Hematopoietic multipotent progenitor cell treated with erythropoietin and hydrocortisone succinate and interleukin-3 and kit ligand, for 8 days (in vitro differentiated cells): ENCODE measurements around the gene MTCH1.
A peak's percentile ranks its signal among the peaks of the same experiment; 100 is the strongest.
"Not testable (repeated sequence)": the region's sequence is repeated elsewhere in the genome, so short reads cannot be mapped to it uniquely, and the experiment has no call there.

Experiments
- DNase-seq: peaks from one replicate; pipeline ENCODE4 v3.0.0-alpha.2; 2015

Gene MTCH1

GRCh38 chr6:36969240-36969691 is 16.7 kb downstream of the MTCH1 start:
- no peak for DNase-seq

- DNase-seq: peak; percentile 70
Observed at GRCh38 chr6:36968266-36968977, 17.6 kb downstream of the MTCH1 start.

- no peak for DNase-seq
Observed at GRCh38 chr6:36967757-36968156, 18.2 kb downstream of the MTCH1 start.

- DNase-seq: no peak
Observed at GRCh38 chr6:36967301-36967700, 18.7 kb downstream of the MTCH1 start.

GRCh38 chr6:36964908-36965307 is 21.1 kb downstream of the MTCH1 start:
- no peak for DNase-seq

- DNase-seq: no peak
Observed at GRCh38 chr6:36964349-36964748, 21.6 kb downstream of the MTCH1 start.

- DNase-seq: peak; percentile 65
Observed at GRCh38 chr6:36963451-36964290, 22.3 kb downstream of the MTCH1 start.

GRCh38 chr6:36962874-36963273 is 23.1 kb downstream of the MTCH1 start:
- DNase-seq: peak; percentile 71

GRCh38 chr6:36961441-36962435 is 24.3 kb downstream of the MTCH1 start:
- DNase-seq: no peak

GRCh38 chr6:36959555-36960250 is 26.3 kb downstream of the MTCH1 start:
- DNase-seq: no peak

- no peak for DNase-seq
Observed at GRCh38 chr6:36958775-36959554, 27.0 kb downstream of the MTCH1 start.

- no peak for DNase-seq
Observed at GRCh38 chr6:36957773-36958271, 28.2 kb downstream of the MTCH1 start.

GRCh38 chr6:36956446-36956820 is 29.6 kb downstream of the MTCH1 start:
- DNase-seq: no peak

GRCh38 chr6:36955671-36956445 is 30.1 kb downstream of the MTCH1 start:
- no peak for DNase-seq

GRCh38 chr6:36955136-36955535 is 30.9 kb downstream of the MTCH1 start:
- DNase-seq: no peak

GRCh38 chr6:36954262-36954931 is 31.6 kb downstream of the MTCH1 start, which contains the start of gene PI16:
Gene PI16, plus strand, starts transcription at chr6:36954738. Its CDS starts 23 bp downstream, at chr6:36954761.
- DNase-seq: peak; percentile 91

- no peak for DNase-seq
Observed at GRCh38 chr6:36953931-36954261, 32.1 kb downstream of the MTCH1 start.

- no peak for DNase-seq
Observed at GRCh38 chr6:36949636-36950035, 36.4 kb downstream of the MTCH1 start.

GRCh38 chr6:36949076-36949475 is 36.9 kb downstream of the MTCH1 start:
- DNase-seq: not testable (repeated sequence)
